ENCODE data around the gene SUPT4H1. TPM values are rescaled to one million over a fixed set of nuclear protein-coding genes. Genes with fewer than 3 reads are reported as not detected.

The SUPT4H1 gene
- total RNA-seq, 1 donor from 2014 or later, result 150 TPM

DNA sequence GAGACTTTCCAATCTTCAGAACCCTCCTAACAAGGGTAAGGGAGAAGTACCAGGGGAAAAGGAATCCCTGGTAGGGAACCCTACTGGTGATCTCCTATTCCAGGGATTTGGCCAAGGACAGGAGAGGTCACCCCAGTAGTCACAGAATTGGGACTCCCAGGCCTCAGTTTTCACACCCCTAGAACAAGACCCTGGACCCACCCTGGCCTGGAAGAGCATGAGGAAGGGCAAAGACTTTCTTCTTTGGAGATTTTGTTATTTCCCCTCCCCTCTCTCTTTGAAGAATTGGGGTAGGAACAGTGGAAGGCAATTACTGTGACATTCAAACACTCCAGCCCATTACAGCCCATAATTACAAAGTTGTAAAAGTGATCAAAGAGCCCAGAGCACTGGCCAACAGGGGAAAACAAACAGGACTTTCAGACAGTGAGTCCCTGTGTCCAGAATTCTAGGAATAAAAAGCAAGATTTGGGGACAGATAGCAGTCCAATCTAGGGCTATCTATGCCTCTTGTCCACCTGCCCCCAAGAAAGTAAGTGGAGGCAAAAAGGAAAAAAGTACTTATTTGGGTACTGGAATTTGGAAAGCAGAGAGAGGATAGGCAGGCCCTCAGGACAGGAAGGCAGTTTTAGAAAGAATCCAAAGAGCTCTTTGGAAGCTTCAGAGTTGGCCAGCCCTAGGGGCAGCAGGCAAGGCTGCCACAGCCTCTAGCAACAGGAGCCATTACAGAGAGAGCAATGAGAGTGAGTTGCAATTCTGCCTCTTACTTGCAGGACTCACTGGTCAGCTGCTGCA lies 13.4 kb upstream of the SUPT4H1 start:
- peaks cover 4% of the 10 kb centered on the region for H3K36me3 Mint-ChIP-seq (ENCODE audit: low read depth, unreplicated experiment)
- peaks cover 2% of the 10 kb centered on the region for H3K4me1 Mint-ChIP-seq (ENCODE audit: unreplicated experiment)
- H3K27ac Mint-ChIP-seq (ENCODE audit: unreplicated experiment), result no peak overlapping the region
- H3K9me3 Mint-ChIP-seq (ENCODE audit: unreplicated experiment), result no peaks in the 10 kb centered on the region
- H3K4me3 Mint-ChIP-seq (ENCODE audit: unreplicated experiment), result no peak overlapping the region
- TF ChIP-seq, protein P1, sequence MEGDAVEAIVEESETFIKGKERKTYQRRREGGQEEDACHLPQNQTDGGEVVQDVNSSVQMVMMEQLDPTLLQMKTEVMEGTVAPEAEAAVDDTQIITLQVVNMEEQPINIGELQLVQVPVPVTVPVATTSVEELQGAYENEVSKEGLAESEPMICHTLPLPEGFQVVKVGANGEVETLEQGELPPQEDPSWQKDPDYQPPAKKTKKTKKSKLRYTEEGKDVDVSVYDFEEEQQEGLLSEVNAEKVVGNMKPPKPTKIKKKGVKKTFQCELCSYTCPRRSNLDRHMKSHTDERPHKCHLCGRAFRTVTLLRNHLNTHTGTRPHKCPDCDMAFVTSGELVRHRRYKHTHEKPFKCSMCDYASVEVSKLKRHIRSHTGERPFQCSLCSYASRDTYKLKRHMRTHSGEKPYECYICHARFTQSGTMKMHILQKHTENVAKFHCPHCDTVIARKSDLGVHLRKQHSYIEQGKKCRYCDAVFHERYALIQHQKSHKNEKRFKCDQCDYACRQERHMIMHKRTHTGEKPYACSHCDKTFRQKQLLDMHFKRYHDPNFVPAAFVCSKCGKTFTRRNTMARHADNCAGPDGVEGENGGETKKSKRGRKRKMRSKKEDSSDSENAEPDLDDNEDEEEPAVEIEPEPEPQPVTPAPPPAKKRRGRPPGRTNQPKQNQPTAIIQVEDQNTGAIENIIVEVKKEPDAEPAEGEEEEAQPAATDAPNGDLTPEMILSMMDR (IDR thresholded peaks at IDR 0.05; ENCODE audit: unreplicated experiment), result no peak
- no peak for DNase-seq (ENCODE audit: low spot score)
- no peaks in the 10 kb centered on the region for H3K27me3 Mint-ChIP-seq (ENCODE audit: unreplicated experiment)

- H3K9me3 Mint-ChIP-seq (ENCODE audit: unreplicated experiment), result no peaks in the 10 kb centered on the region
- H3K4me1 Mint-ChIP-seq (ENCODE audit: unreplicated experiment), result peaks cover 2% of the 10 kb centered on the region
- TF ChIP-seq, protein P1 (IDR thresholded peaks at IDR 0.05; ENCODE audit: unreplicated experiment), result no peak
- no peaks in the 10 kb centered on the region for H3K27me3 Mint-ChIP-seq (ENCODE audit: unreplicated experiment)
- no peak overlapping the region for H3K4me3 Mint-ChIP-seq (ENCODE audit: unreplicated experiment)
- H3K36me3 Mint-ChIP-seq (ENCODE audit: low read depth, unreplicated experiment), result peaks cover 4% of the 10 kb centered on the region
- H3K27ac Mint-ChIP-seq (ENCODE audit: unreplicated experiment), result no peak overlapping the region
- no peak for DNase-seq (ENCODE audit: low spot score)
Measured at GRCh38 chr17:58364270-58364942, 12.4 kb upstream of the SUPT4H1 start.

GRCh38 chr17:58363457-58364185 lies 11.6 kb upstream of the SUPT4H1 start:
- Mint-ChIP-seq H3K4me3 (ENCODE audit: unreplicated experiment) (no peak overlapping the region), H3K4me1 (ENCODE audit: unreplicated experiment) (peaks cover 2% of the 10 kb centered on the region), H3K27me3 (ENCODE audit: unreplicated experiment) (no peaks in the 10 kb centered on the region), H3K9me3 (ENCODE audit: unreplicated experiment) (no peaks in the 10 kb centered on the region), H3K27ac (ENCODE audit: unreplicated experiment) (no peak overlapping the region), H3K36me3 (ENCODE audit: low read depth, unreplicated experiment) (peaks cover 4% of the 10 kb centered on the region)
- TF ChIP-seq, protein P1 (IDR thresholded peaks at IDR 0.05; ENCODE audit: unreplicated experiment), result no peak
- DNase-seq (ENCODE audit: low spot score), result no peak

- DNase-seq (ENCODE audit: low spot score), result no peak
- peaks cover 2% of the 10 kb centered on the region for H3K4me1 Mint-ChIP-seq (ENCODE audit: unreplicated experiment)
- H3K36me3 Mint-ChIP-seq (ENCODE audit: low read depth, unreplicated experiment), result peaks cover 4% of the 10 kb centered on the region
- no peak overlapping the region for H3K27ac Mint-ChIP-seq (ENCODE audit: unreplicated experiment)
- H3K4me3 Mint-ChIP-seq (ENCODE audit: unreplicated experiment), result no peak overlapping the region
- no peaks in the 10 kb centered on the region for H3K9me3 Mint-ChIP-seq (ENCODE audit: unreplicated experiment)
- TF ChIP-seq, protein P1 (IDR thresholded peaks at IDR 0.05; ENCODE audit: unreplicated experiment), result no peak
- H3K27me3 Mint-ChIP-seq (ENCODE audit: unreplicated experiment), result no peaks in the 10 kb centered on the region
Measured at GRCh38 chr17:58362368-58363014, 10.5 kb upstream of the SUPT4H1 start.
